GM23338 (cell line): ENCODE measurements around the gene MGAT5.

ENCODE experiments used
- CREB1 ChIP-seq: fragments of 250-450 bp; sonication (Bioruptor Pico); IDR thresholded peaks from 2 replicates; pipeline ENCODE4 v1.5.0; 2020; ENCODE audit warnings: low read depth, mild to moderate bottlenecking, moderate library complexity
- EZH2phosphoT487 ChIP-seq: fragments of 200-600 bp; sonication (generic); IDR thresholded peaks from one replicate; pipeline ENCODE4 v1.8.1; 2018; ENCODE audit warnings: antibody characterized with exemption; ENCODE audit not compliant: unreplicated experiment
- JUNB ChIP-seq: IDR thresholded peaks from one replicate; pipeline ENCODE4 v1.6.1; 2016; ENCODE audit warnings: antibody characterized with exemption; ENCODE audit not compliant: unreplicated experiment
- POLR2AphosphoS5 ChIP-seq: IDR thresholded peaks from 2 replicates; pipeline ENCODE4 v1.6.1; 2016; ENCODE audit warnings: antibody characterized with exemption, low read depth
- STAT1 ChIP-seq: IDR thresholded peaks from one replicate; pipeline ENCODE4 v1.6.1; 2016; ENCODE audit warnings: antibody characterized with exemption; ENCODE audit not compliant: unreplicated experiment
- ZNF114 ChIP-seq: fragments of 250-450 bp; sonication (Bioruptor Pico); IDR thresholded peaks from 2 replicates; pipeline ENCODE4 v1.5.0; 2020; ENCODE audit warnings: mild to moderate bottlenecking, moderate library complexity
- TF ChIP-seq, protein P1 (sequence below), 2 experiments: fragments of 200-600 bp in 1 of 2; sonication (generic) in 1 of 2; conservative IDR thresholded peaks; 2 replicates each; pipeline versions ENCODE4 v1.5.1 to v1.6.1; 2016 to 2017; ENCODE audit warnings: antibody characterized with exemption in 2 of 2, low read depth in 2 of 2, mild to moderate bottlenecking in 2 of 2, moderate library complexity in 1 of 2
- TF ChIP-seq, protein P2 (sequence below): IDR thresholded peaks from one replicate; pipeline ENCODE4 v1.6.1; 2018; ENCODE audit warnings: antibody characterized with exemption; ENCODE audit not compliant: unreplicated experiment
- TF ChIP-seq, protein P3 (sequence below): IDR thresholded peaks from 2 replicates; pipeline ENCODE4 v1.6.1; 2016; ENCODE audit warnings: antibody characterized with exemption

DNA sequence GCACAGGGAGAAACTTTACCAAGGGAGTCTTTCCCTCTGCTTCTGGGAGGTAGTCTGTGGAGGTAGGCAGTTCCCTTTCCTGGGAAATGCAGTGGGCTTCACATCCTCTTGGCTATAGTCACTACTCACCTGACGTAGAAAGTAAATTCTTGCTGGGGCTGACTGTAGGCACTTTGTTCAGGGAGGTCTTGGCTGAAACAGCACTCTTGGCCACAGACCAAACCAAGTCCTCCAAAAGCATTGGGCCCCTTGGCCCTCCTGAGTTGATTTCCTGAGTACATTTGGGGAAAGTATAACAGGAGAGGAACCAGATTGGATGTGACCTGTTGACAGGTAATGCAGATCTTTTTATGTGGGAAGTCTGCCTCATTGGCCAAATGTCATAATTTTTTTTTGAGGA, 108.9 kb downstream of the MGAT5 start:
- TF ChIP-seq, protein P1, sequence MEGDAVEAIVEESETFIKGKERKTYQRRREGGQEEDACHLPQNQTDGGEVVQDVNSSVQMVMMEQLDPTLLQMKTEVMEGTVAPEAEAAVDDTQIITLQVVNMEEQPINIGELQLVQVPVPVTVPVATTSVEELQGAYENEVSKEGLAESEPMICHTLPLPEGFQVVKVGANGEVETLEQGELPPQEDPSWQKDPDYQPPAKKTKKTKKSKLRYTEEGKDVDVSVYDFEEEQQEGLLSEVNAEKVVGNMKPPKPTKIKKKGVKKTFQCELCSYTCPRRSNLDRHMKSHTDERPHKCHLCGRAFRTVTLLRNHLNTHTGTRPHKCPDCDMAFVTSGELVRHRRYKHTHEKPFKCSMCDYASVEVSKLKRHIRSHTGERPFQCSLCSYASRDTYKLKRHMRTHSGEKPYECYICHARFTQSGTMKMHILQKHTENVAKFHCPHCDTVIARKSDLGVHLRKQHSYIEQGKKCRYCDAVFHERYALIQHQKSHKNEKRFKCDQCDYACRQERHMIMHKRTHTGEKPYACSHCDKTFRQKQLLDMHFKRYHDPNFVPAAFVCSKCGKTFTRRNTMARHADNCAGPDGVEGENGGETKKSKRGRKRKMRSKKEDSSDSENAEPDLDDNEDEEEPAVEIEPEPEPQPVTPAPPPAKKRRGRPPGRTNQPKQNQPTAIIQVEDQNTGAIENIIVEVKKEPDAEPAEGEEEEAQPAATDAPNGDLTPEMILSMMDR (conservative IDR thresholded peaks at IDR 0.05; ENCODE audit: low read depth in 2 of 2): no peak
- TF ChIP-seq, protein P2, sequence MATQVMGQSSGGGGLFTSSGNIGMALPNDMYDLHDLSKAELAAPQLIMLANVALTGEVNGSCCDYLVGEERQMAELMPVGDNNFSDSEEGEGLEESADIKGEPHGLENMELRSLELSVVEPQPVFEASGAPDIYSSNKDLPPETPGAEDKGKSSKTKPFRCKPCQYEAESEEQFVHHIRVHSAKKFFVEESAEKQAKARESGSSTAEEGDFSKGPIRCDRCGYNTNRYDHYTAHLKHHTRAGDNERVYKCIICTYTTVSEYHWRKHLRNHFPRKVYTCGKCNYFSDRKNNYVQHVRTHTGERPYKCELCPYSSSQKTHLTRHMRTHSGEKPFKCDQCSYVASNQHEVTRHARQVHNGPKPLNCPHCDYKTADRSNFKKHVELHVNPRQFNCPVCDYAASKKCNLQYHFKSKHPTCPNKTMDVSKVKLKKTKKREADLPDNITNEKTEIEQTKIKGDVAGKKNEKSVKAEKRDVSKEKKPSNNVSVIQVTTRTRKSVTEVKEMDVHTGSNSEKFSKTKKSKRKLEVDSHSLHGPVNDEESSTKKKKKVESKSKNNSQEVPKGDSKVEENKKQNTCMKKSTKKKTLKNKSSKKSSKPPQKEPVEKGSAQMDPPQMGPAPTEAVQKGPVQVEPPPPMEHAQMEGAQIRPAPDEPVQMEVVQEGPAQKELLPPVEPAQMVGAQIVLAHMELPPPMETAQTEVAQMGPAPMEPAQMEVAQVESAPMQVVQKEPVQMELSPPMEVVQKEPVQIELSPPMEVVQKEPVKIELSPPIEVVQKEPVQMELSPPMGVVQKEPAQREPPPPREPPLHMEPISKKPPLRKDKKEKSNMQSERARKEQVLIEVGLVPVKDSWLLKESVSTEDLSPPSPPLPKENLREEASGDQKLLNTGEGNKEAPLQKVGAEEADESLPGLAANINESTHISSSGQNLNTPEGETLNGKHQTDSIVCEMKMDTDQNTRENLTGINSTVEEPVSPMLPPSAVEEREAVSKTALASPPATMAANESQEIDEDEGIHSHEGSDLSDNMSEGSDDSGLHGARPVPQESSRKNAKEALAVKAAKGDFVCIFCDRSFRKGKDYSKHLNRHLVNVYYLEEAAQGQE: no peak
- TF ChIP-seq STAT1 (no peak), ZNF114 (CRISPR knock-in tag) (no peak), POLR2AphosphoS5 (no peak), EZH2phosphoT487 (no peak), JUNB (no peak), CREB1 (CRISPR knock-in tag) (no peak)
- TF ChIP-seq, protein P3, sequence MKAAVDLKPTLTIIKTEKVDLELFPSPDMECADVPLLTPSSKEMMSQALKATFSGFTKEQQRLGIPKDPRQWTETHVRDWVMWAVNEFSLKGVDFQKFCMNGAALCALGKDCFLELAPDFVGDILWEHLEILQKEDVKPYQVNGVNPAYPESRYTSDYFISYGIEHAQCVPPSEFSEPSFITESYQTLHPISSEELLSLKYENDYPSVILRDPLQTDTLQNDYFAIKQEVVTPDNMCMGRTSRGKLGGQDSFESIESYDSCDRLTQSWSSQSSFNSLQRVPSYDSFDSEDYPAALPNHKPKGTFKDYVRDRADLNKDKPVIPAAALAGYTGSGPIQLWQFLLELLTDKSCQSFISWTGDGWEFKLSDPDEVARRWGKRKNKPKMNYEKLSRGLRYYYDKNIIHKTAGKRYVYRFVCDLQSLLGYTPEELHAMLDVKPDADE: no peak
